SK-N-MC (cell line): ENCODE measurements around the gene SRSF10.

Experiments
- EZH2 ChIP-seq: fragments of 200-600 bp; sonication (generic); IDR thresholded peaks from one replicate; pipeline ENCODE4 v1.6.1; 2017; ENCODE audit warnings: antibody characterized with exemption
- FOXP2 ChIP-seq: optimal IDR thresholded peaks from 2 replicates; pipeline ENCODE3; 2011; ENCODE audit warnings: mild to moderate bottlenecking, moderate library complexity; ENCODE audit not compliant: insufficient read depth; ENCODE audit errors: extremely low read length, control extremely low read depth
- POLR2AphosphoS5 ChIP-seq: IDR thresholded peaks from 2 replicates; pipeline ENCODE4 v1.6.1; 2012; ENCODE audit warnings: mild to moderate bottlenecking, low read depth, low read length, borderline replicate concordance

DNA sequence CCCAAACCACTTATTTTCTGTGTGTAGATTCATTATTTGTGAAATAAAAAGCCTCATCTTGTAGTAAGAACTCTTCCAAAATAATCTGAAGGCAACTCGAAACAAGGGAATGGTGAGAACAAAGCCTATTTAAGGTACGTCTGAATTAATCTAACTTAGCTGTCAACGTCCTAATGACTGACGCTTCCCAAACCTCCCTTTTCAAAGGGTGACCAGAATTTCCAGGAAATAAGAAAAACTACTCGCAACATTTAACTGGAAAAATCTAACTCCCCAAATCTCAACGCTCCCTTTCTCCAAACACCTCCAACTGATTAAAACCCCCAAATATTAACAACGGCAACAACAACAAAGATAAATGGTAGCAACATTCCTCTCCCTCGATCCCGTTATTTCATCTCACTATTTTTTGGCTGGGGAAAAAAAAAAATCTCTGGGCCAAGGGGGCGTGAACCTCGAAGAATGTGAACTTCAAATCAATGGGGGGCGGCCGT, 693 bp downstream of the SRSF10 start:
- TF ChIP-seq POLR2AphosphoS5 (no peak), EZH2 (no peak), FOXP2 (no peak)
